Occipital lobe (tissue), 2 donors: ENCODE results near the gene RNF8. TPM values are rescaled to one million over a fixed set of nuclear protein-coding genes. Genes with fewer than 3 reads are reported as not detected.
"Not testable (repeated sequence)": the region's sequence is repeated elsewhere in the genome, so short reads cannot be mapped to it uniquely, and the experiment has no call there.

Experiments
- DNase-seq: peaks from one replicate; lab custom pipeline; 2025; lab: John Stamatoyannopoulos, UW
- total RNA-seq: library from RNA; depleted of rRNA; stranded (reverse); fragments of >200 nt; gene quantifications from one replicate; pipeline ENCODE4 v1.2.3, GENCODE V29; 2014

RNF8 gene
- total RNA-seq, 1 donor from 2014 or later = 27.1 TPM

GRCh38 chr6:37396571-37397180 lies 42.9 kb downstream of the RNF8 start:
- no peak for DNase-seq

- DNase-seq = no peak
Measured at GRCh38 chr6:37399131-37399530, 45.3 kb downstream of the RNF8 start.

- DNase-seq = no peak
Measured at GRCh38 chr6:37399795-37400490, 46.2 kb downstream of the RNF8 start.

- DNase-seq = not testable (repeated sequence)
Measured at GRCh38 chr6:37401658-37402057, 47.9 kb downstream of the RNF8 start.

GRCh38 chr6:37406726-37407341 lies 53.1 kb downstream of the RNF8 start:
- no peak for DNase-seq

- no peak for DNase-seq
Measured at GRCh38 chr6:37407948-37408347, 54.2 kb downstream of the RNF8 start.

GRCh38 chr6:37409501-37409900 lies 55.7 kb downstream of the RNF8 start:
- no peak for DNase-seq

- DNase-seq = no peak
Measured at GRCh38 chr6:37417393-37417792, 63.6 kb downstream of the RNF8 start.

- DNase-seq = no peak
Measured at GRCh38 chr6:37418722-37419121, 64.9 kb downstream of the RNF8 start.

- DNase-seq = no peak
Measured at GRCh38 chr6:37426058-37426944, 72.5 kb downstream of the RNF8 start.

GRCh38 chr6:37426945-37427510 lies 73.2 kb downstream of the RNF8 start:
- no peak for DNase-seq

GRCh38 chr6:37429352-37429750 lies 75.6 kb downstream of the RNF8 start:
- DNase-seq = no peak

GRCh38 chr6:37432590-37432915 lies 78.8 kb downstream of the RNF8 start:
- DNase-seq = no peak

- DNase-seq = peak; percentile 87
Measured at GRCh38 chr6:37432916-37433656, 79.3 kb downstream of the RNF8 start, which contains the start of gene CMTR1. Gene CMTR1, plus strand, starts transcription at chr6:37433221. Its CDS starts 2,409 bp downstream, at chr6:37435630.

GRCh38 chr6:37433657-37434271 lies 80.0 kb downstream of the RNF8 start:
- DNase-seq = peak; percentile 47

GRCh38 chr6:37435373-37435772 lies 81.6 kb downstream of the RNF8 start:
- no peak for DNase-seq

- no peak for DNase-seq
Measured at GRCh38 chr6:37435816-37436215, 82.0 kb downstream of the RNF8 start.

GRCh38 chr6:37438930-37439329 lies 85.1 kb downstream of the RNF8 start:
- no peak for DNase-seq

GRCh38 chr6:37441651-37442050 lies 87.9 kb downstream of the RNF8 start:
- DNase-seq = no peak
